Gastrocnemius medialis (tissue), 4 donors: Measurements from ENCODE around the gene LIPH.

ENCODE experiments used
- CTCF ChIP-seq, 5 experiments: fragments of 450-650 bp in 3 of 5; fragments of 200-600 bp in 2 of 5; sonication (generic) in 2 of 5; IDR thresholded peaks in 4 of 5; conservative IDR thresholded peaks in 1 of 5; 1 replicate in 4 of 5; 2 replicates in 1 of 5; pipeline ENCODE4 v1.5.1; 2016 to 2019; ENCODE audit warnings: antibody characterized with exemption in 5 of 5, mild to moderate bottlenecking in 3 of 5, moderate library complexity in 3 of 5
- POLR2A ChIP-seq, 2 donors: fragments of 450-650 bp; IDR thresholded peaks; one replicate each; pipeline ENCODE4 v1.6.1; 2017; ENCODE audit warnings: antibody characterized with exemption in 2 of 2, mild to moderate bottlenecking in 2 of 2, moderate library complexity in 2 of 2

- TF ChIP-seq CTCF (IDR thresholded peaks at IDR 0.05 in 4 of 5, conservative IDR thresholded peaks at IDR 0.05 in 1 of 5) (no peak), POLR2A (IDR thresholded peaks at IDR 0.05) (no peak)
Measured at GRCh38 chr3:185540695-185541094, 11.7 kb downstream of the LIPH start.
